GM10266 (cell line): ENCODE data around the gene CHID1.

Source experiments
- DNase-seq: peaks from one replicate; pipeline ENCODE4 v3.0.0; 2012; ENCODE audit errors: extremely low spot score
- TF ChIP-seq, protein P1 (sequence below): IDR thresholded peaks from 2 replicates; pipeline ENCODE4 v1.5.1; 2012; ENCODE audit warnings: mild to moderate bottlenecking, low read depth; ENCODE audit not compliant: control insufficient read depth, insufficient read depth; ENCODE audit errors: missing control alignments

The CHID1 gene

DNA sequence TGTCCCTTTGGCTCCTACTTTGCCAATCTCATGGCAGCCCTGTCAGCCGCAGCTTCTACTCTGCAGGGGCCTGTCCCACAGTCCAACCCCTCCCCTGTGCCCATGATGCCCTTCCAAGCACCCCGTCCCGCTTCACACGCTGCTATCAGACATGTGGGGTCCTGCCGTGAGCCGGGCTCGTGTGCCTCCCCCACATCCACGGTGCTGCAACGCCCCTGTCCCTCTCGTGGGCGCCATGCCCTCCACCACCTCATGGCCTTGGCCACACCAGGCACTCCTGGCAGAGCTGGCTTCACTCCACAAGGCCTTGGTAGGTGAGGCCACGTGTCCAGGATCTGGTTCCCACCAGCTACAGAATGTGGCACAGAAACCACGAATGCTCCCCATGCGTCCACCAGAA, 23.0 kb downstream of the CHID1 start:
- TF ChIP-seq, protein P1, sequence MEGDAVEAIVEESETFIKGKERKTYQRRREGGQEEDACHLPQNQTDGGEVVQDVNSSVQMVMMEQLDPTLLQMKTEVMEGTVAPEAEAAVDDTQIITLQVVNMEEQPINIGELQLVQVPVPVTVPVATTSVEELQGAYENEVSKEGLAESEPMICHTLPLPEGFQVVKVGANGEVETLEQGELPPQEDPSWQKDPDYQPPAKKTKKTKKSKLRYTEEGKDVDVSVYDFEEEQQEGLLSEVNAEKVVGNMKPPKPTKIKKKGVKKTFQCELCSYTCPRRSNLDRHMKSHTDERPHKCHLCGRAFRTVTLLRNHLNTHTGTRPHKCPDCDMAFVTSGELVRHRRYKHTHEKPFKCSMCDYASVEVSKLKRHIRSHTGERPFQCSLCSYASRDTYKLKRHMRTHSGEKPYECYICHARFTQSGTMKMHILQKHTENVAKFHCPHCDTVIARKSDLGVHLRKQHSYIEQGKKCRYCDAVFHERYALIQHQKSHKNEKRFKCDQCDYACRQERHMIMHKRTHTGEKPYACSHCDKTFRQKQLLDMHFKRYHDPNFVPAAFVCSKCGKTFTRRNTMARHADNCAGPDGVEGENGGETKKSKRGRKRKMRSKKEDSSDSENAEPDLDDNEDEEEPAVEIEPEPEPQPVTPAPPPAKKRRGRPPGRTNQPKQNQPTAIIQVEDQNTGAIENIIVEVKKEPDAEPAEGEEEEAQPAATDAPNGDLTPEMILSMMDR, result no peak
- DNase-seq, result no peak

DNA sequence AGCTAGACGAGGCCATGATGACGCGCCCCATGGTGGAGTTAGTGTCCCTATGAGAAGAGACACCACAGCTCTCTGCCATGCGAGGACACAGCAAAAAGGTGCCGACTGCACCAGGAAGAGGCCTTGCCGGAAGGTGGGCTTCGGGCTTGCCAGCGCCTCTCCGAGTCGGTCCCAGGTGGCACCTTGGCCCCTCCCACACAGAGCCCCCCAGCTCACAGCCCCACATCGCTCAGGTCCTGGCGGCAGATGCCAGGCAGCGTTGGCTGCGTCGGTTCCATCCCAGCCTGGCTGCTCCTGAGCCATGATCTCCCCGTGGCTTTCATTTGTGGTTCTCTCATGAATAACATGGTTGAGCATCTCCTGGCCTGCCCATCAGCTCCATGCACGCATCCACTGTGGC, 24.0 kb downstream of the CHID1 start:
- DNase-seq, result no peak
- TF ChIP-seq, protein P1, result no peak

DNA sequence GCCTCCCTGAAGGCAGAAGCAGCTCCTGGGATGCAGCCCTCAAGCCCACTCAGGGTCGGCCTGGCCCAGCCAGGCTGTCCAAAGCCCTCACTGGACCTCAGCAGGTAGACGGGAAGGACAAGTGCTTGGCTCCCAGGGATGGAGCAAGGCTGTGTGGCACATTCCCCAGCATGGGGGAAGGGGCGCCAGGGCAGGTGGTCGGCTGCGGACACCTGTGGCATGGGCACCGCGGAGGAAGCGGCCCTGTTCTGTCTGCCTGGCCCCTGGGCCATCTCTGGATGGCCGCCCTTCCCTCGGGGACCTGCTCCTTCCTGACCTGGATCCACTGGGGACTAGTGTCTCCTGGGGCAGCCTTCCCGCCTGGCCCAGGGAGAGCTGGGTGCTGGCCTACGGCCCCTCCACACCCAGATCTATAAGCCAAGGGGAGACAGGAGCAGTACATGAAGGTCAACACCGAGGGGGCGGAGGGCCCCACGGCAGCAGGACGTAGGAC, 26.0 kb downstream of the CHID1 start:
- DNase-seq, result no peak
- TF ChIP-seq, protein P1, result no peak

DNA sequence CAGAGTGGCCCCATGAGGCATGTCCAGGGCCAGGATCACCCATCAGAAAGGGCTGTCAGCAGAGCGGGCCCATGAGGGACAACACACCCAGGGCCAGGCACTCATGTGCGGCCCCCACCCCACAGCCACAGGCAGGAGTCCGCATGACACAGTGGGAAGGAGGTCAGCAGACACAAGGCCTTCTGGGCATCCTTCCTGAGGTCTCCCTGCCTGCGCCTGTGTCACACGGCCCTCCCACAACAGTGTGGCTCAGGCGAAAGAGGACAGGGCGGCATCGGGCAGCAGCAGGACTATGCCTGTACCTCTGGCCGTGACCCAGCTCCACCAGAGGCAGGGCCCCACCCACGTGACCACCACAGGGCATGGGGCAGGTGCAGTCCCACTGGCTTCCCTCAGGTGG, 27.1 kb downstream of the CHID1 start:
- DNase-seq, result no peak
- TF ChIP-seq, protein P1, result no peak

DNA sequence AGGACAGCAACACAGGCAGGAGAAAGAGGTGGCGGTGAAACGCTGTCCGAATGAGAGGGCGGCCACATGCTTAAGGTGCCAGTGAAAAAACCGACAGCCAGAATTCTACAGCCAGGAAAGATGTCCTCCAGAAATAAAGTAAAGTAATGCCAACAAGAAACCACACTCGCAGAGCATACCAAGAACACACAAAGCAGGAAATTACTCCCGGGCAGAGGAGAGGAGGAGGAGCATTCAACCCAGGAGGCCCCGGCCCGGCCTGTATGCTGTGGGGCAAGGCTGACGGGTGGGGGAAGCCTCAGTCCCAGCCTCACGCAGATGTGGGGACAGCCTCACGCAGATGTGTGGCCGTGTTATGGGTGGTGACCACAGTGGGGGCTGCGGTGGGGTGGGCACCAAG, 28.0 kb downstream of the CHID1 start:
- no peak for DNase-seq
- TF ChIP-seq, protein P1, result no peak

DNA sequence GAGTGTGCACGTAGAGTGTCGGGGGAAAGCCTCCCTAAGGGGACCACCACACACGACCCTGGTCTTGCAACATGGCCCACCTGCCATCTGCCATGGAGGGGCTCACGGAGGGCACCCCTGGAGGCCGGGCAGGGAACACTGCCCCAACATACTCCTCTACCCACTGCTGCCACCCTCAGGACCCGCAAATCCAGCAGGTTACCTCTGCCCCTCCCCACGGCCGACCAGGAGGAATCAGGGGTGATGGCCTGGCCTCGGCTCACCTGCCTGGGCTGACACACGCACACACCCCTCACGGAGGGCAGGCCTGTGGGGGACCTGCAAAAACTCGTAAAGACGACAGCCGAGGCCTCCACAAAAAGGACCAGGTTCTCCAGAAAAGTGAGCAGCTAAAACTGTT, 30.2 kb downstream of the CHID1 start:
- TF ChIP-seq, protein P1, result no peak
- no peak for DNase-seq

DNA sequence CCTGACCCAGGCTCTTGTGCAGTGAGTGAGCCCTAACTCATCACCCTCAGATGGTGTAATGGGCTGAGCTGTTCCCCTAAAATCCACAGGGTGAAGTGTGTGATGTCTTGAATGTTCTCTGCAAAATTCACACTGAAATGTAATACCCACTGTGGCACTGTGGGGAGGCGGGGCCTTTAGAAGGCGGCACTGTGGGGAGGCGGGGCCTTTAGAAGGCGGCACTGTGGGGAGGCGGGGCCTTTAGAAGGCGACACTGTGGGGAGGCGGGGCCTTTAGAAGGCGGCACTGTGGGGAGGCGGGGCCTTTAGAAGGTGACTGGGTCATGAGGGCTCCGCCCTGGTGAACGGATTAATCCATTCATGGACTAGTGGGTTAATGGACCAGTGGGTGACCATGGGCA, 33.0 kb downstream of the CHID1 start:
- DNase-seq, result no peak
- TF ChIP-seq, protein P1, result no peak
